HepG2 (cell line): Measurements from ENCODE around the gene PSMC3IP. TPM values are rescaled to one million over a fixed set of nuclear protein-coding genes. Genes with fewer than 3 reads are reported as not detected.
A peak's percentile ranks its signal among the peaks of the same experiment; 100 is the strongest.

Experiments
- ARNT2 ChIP-seq: sonication (generic); formaldehyde crosslinking; IDR thresholded peaks from 2 replicates; pipeline ENCODE4 v1.8.0; 2022; ENCODE audit warnings: mild to moderate bottlenecking, low read depth, missing genetic modification reagents, moderate library complexity
- FOSL2 ChIP-seq: sonication (generic); formaldehyde crosslinking; IDR thresholded peaks from 2 replicates; pipeline ENCODE4 v1.4.0; 2020; ENCODE audit warnings: missing genetic modification reagents
- HNF4G ChIP-seq, 2 experiments: sonication (generic) in 1 of 2; formaldehyde crosslinking in 1 of 2; IDR thresholded peaks; 2 replicates each; pipeline versions ENCODE4 v1.4.0 to v1.6.1; 2011 to 2020; ENCODE audit warnings: borderline replicate concordance in 2 of 2, low read depth in 2 of 2, mild to moderate bottlenecking in 2 of 2, low read length in 1 of 2, missing genetic modification reagents in 1 of 2, moderate library complexity in 1 of 2
- IKZF4 ChIP-seq: sonication (generic); formaldehyde crosslinking; IDR thresholded peaks from 2 replicates; pipeline ENCODE4 v1.5.1; 2020; ENCODE audit warnings: borderline replicate concordance, mild to moderate bottlenecking, low read depth, missing genetic modification reagents; ENCODE audit errors: not compliant biosample characterization
- TBX2 ChIP-seq: sonication (generic); formaldehyde crosslinking; IDR thresholded peaks from 2 replicates; pipeline ENCODE4 v1.5.0; 2020; ENCODE audit warnings: missing genetic modification reagents, mild to moderate bottlenecking, borderline replicate concordance
- ZNF546 ChIP-seq: sonication (generic); formaldehyde crosslinking; conservative IDR thresholded peaks from 2 replicates; pipeline ENCODE4 v1.8.1; 2023; ENCODE audit warnings: mild to moderate bottlenecking, missing genetic modification reagents
- ZNF547 ChIP-seq: sonication (generic); formaldehyde crosslinking; IDR thresholded peaks from 2 replicates; pipeline ENCODE4 v1.5.1; 2020; ENCODE audit warnings: mild to moderate bottlenecking, missing genetic modification reagents
- ZSCAN9 ChIP-seq: IDR thresholded peaks from 2 replicates; pipeline ENCODE4 v1.6.1; 2016; ENCODE audit warnings: borderline replicate concordance
- polyA plus RNA-seq, 8 experiments: library from polyadenylated mRNA; depleted of rRNA in 3 of 8; stranded (reverse) in 7 of 8; unstranded in 1 of 8; fragments of >200 nt; fragmentation: Illumina TruSeq in 4 of 8; extraction: Trizol in 4 of 8; gene quantifications; 2 replicates each; pipeline versions ENCODE4 v1.2.1 to v1.2.3, GENCODE V29; 2011 to 2016; ENCODE audit warnings: low read depth in 4 of 8, missing spikeins in 1 of 8, mixed read lengths in 1 of 8; ENCODE audit not compliant: insufficient read depth in 1 of 8
- total RNA-seq, 5 experiments: library from RNA; depleted of rRNA; stranded (reverse); fragments of >200 nt; fragmentation: Illumina TruSeq; extraction: Trizol; gene quantifications; 2 replicates each; pipeline ENCODE4 v1.2.3, GENCODE V29; 2016; ENCODE audit warnings: low read depth in 1 of 5
- TF ChIP-seq, protein P1 (sequence below): IDR thresholded peaks from 2 replicates; pipeline ENCODE4 v1.6.1; 2018; ENCODE audit warnings: missing genetic modification reagents, mild to moderate bottlenecking, missing compliant biosample characterization
- TF ChIP-seq, protein P2 (sequence below): sonication (generic); formaldehyde crosslinking; IDR thresholded peaks from 2 replicates; pipeline ENCODE4 v1.4.0; 2020; ENCODE audit warnings: missing genetic modification reagents
- TF ChIP-seq, protein P3 (sequence below): IDR thresholded peaks from 2 replicates; pipeline ENCODE4 v1.6.1; 2016; ENCODE audit warnings: mild to moderate bottlenecking
- TF ChIP-seq, protein P4 (sequence below), 2 experiments: fragments of 450-650 bp in 1 of 2; sonication (generic) in 1 of 2; formaldehyde crosslinking; IDR thresholded peaks; 2 replicates each; pipeline versions ENCODE4 v1.5.0 to v1.8.0; 2020 to 2022; ENCODE audit warnings: mild to moderate bottlenecking in 1 of 2, missing genetic modification reagents in 1 of 2
- TF ChIP-seq, protein P5 (sequence below): sonication (generic); formaldehyde crosslinking; IDR thresholded peaks from 2 replicates; pipeline ENCODE4 v1.4.0; 2020; ENCODE audit warnings: missing genetic modification reagents
- TF ChIP-seq, protein P6 (sequence below): sonication (generic); formaldehyde crosslinking; IDR thresholded peaks from 2 replicates; pipeline ENCODE4 v1.4.0; 2020; ENCODE audit warnings: missing genetic modification reagents, mild to moderate bottlenecking, borderline replicate concordance

Gene PSMC3IP
- total and polyA plus RNA-seq, 2 of the 13 experiments (the other 11 are each of a cell fraction or from before 2014, with no cell fraction given): 6.5 to 22.4 TPM

DNA sequence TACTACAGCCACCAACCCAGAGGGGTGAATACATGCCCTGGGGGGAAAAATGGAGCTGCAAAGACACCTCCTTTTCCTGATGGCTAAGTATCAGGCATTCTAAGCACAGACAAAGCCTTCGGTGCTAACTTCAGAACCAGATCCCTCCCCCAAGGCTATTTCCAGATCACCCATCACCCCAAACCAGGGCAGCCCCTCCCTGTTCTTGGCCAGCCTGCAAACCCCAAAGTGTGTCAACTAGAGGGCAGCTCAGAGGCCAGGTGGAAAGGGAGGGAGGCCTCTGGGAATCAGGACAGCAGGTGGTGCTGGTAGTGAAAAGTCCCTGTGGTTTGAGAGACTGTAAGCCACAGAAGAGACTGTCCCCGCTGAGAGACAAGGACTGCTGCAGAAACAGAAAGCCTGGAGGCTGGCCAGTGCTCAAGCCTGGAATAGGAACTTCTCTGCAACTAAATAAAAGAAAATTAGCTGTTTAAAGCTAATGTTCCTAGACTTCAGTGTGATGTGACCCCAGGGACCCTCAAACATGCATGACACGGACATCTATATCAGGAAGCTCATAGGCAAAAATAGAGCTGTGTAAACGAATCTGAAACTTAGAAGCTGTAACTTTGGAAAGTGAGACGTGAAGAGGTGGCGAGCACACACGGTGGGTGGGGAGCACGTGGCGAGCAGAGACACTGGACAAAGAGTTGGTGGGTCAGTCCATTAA lies 41.1 kb upstream of the PSMC3IP start (continued):
- TF ChIP-seq, protein P1, sequence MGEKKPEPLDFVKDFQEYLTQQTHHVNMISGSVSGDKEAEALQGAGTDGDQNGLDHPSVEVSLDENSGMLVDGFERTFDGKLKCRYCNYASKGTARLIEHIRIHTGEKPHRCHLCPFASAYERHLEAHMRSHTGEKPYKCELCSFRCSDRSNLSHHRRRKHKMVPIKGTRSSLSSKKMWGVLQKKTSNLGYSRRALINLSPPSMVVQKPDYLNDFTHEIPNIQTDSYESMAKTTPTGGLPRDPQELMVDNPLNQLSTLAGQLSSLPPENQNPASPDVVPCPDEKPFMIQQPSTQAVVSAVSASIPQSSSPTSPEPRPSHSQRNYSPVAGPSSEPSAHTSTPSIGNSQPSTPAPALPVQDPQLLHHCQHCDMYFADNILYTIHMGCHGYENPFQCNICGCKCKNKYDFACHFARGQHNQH (CRISPR knock-in tag): peak; percentile 55; the same call in 1 of the 2 replicates
- TF ChIP-seq ZNF547 (CRISPR knock-in tag): peak; percentile 61; the same call in 1 of the 2 replicates
- 0 out of 2 replicates have a peak, but pooled peaks have one; percentile 35 for TF ChIP-seq ZNF546 (CRISPR knock-in tag)
- TF ChIP-seq HNF4G (IDR thresholded peaks at IDR 0.05; ENCODE audit: borderline replicate concordance, low read depth, low read length): no peak
- TF ChIP-seq HNF4G (CRISPR knock-in tag; IDR thresholded peaks at IDR 0.05; ENCODE audit: borderline replicate concordance, low read depth): no peak; the same call in 1 of the 2 replicates
- TF ChIP-seq, protein P2, sequence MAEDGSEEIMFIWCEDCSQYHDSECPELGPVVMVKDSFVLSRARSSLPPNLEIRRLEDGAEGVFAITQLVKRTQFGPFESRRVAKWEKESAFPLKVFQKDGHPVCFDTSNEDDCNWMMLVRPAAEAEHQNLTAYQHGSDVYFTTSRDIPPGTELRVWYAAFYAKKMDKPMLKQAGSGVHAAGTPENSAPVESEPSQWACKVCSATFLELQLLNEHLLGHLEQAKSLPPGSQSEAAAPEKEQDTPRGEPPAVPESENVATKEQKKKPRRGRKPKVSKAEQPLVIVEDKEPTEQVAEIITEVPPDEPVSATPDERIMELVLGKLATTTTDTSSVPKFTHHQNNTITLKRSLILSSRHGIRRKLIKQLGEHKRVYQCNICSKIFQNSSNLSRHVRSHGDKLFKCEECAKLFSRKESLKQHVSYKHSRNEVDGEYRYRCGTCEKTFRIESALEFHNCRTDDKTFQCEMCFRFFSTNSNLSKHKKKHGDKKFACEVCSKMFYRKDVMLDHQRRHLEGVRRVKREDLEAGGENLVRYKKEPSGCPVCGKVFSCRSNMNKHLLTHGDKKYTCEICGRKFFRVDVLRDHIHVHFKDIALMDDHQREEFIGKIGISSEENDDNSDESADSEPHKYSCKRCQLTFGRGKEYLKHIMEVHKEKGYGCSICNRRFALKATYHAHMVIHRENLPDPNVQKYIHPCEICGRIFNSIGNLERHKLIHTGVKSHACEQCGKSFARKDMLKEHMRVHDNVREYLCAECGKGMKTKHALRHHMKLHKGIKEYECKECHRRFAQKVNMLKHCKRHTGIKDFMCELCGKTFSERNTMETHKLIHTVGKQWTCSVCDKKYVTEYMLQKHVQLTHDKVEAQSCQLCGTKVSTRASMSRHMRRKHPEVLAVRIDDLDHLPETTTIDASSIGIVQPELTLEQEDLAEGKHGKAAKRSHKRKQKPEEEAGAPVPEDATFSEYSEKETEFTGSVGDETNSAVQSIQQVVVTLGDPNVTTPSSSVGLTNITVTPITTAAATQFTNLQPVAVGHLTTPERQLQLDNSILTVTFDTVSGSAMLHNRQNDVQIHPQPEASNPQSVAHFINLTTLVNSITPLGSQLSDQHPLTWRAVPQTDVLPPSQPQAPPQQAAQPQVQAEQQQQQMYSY (CRISPR knock-in tag): peak; percentile 86
- TF ChIP-seq, protein P3, sequence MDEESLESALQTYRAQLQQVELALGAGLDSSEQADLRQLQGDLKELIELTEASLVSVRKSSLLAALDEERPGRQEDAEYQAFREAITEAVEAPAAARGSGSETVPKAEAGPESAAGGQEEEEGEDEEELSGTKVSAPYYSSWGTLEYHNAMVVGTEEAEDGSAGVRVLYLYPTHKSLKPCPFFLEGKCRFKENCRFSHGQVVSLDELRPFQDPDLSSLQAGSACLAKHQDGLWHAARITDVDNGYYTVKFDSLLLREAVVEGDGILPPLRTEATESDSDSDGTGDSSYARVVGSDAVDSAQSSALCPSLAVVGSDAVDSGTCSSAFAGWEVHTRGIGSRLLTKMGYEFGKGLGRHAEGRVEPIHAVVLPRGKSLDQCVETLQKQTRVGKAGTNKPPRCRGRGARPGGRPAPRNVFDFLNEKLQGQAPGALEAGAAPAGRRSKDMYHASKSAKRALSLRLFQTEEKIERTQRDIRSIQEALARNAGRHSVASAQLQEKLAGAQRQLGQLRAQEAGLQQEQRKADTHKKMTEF (CRISPR knock-in tag): 0 out of 2 replicates have a peak, but pooled peaks have one; percentile 27
- TF ChIP-seq, protein P4, sequence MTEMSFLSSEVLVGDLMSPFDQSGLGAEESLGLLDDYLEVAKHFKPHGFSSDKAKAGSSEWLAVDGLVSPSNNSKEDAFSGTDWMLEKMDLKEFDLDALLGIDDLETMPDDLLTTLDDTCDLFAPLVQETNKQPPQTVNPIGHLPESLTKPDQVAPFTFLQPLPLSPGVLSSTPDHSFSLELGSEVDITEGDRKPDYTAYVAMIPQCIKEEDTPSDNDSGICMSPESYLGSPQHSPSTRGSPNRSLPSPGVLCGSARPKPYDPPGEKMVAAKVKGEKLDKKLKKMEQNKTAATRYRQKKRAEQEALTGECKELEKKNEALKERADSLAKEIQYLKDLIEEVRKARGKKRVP (CRISPR knock-in tag; IDR thresholded peaks at IDR 0.05): peak in 1 of 2 experiments; percentile 16; a peak in 1 of 4 replicates
- no peak for TF ChIP-seq IKZF4 (CRISPR knock-in tag)
- TF ChIP-seq, protein P5, sequence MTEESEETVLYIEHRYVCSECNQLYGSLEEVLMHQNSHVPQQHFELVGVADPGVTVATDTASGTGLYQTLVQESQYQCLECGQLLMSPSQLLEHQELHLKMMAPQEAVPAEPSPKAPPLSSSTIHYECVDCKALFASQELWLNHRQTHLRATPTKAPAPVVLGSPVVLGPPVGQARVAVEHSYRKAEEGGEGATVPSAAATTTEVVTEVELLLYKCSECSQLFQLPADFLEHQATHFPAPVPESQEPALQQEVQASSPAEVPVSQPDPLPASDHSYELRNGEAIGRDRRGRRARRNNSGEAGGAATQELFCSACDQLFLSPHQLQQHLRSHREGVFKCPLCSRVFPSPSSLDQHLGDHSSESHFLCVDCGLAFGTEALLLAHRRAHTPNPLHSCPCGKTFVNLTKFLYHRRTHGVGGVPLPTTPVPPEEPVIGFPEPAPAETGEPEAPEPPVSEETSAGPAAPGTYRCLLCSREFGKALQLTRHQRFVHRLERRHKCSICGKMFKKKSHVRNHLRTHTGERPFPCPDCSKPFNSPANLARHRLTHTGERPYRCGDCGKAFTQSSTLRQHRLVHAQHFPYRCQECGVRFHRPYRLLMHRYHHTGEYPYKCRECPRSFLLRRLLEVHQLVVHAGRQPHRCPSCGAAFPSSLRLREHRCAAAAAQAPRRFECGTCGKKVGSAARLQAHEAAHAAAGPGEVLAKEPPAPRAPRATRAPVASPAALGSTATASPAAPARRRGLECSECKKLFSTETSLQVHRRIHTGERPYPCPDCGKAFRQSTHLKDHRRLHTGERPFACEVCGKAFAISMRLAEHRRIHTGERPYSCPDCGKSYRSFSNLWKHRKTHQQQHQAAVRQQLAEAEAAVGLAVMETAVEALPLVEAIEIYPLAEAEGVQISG (CRISPR knock-in tag): peak; percentile 58
- TF ChIP-seq ZSCAN9 (CRISPR knock-in tag): peak; percentile 90; the same call in 1 of the 2 replicates
- TF ChIP-seq, protein P6, sequence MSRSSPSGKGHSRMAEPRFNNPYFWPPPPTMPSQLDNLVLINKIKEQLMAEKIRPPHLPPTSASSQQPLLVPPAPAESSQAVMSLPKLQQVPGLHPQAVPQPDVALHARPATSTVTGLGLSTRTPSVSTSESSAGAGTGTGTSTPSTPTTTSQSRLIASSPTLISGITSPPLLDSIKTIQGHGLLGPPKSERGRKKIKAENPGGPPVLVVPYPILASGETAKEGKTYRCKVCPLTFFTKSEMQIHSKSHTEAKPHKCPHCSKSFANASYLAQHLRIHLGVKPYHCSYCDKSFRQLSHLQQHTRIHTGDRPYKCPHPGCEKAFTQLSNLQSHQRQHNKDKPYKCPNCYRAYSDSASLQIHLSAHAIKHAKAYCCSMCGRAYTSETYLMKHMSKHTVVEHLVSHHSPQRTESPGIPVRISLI: peak; percentile 44; the same call in 1 of the 2 replicates
- peak; percentile 45; the same call in 1 of the 2 replicates for TF ChIP-seq TBX2 (CRISPR knock-in tag)
- peak; percentile 42 for TF ChIP-seq FOSL2
- TF ChIP-seq ARNT2 (CRISPR knock-in tag): 0 out of 2 replicates have a peak, but pooled peaks have one; percentile 49
